ENCODE results near the gene CPEB4.

GRCh38 chr5:173909199-173909598 lies 21.1 kb downstream of the CPEB4 start:
- TF ChIP-seq CTCF (IDR thresholded peaks at IDR 0.05) (no peak), POLR2A (IDR thresholded peaks at IDR 0.05) (no peak)
